Coronary artery (tissue), 2 donors: ENCODE measurements around the gene PKNOX2.

Experiments
- DNase-seq: peaks from one replicate; pipeline ENCODE4 v3.0.0-alpha.2; 2017; ENCODE audit warnings: low spot score
- H3K27ac ChIP-seq, 2 donors: fragments of 200-600 bp; sonication (generic); one replicate each; pipeline ENCODE4 v1.5.1; 2016 to 2019
- H3K4me3 ChIP-seq: fragments of 200-600 bp; sonication (generic); 2 replicates; pipeline ENCODE4 v1.5.1; 2016; ENCODE audit warnings: mild to moderate bottlenecking, moderate library complexity
- CTCF ChIP-seq: fragments of 200-600 bp; sonication (generic); IDR thresholded peaks from one replicate; pipeline ENCODE4 v1.5.1; 2019; ENCODE audit warnings: antibody characterized with exemption

Gene PKNOX2

GRCh38 chr11:125258291-125259032 lies 93.9 kb downstream of the PKNOX2 start:
- peak overlapping the region in 1 of 2 donors; percentile 30 for H3K27ac ChIP-seq
- no peak overlapping the region for H3K4me3 ChIP-seq
- no peak for DNase-seq
- TF ChIP-seq CTCF, result no peak

- Histone ChIP-seq H3K27ac (no peak overlapping the region), H3K4me3 (no peak overlapping the region)
- DNase-seq, result no peak
- no peak for TF ChIP-seq CTCF
These were observed 97.0 kb downstream of the PKNOX2 start for GRCh38 chr11:125261588-125261987.

- peak overlapping the region in 1 of 2 donors; percentile 55 for H3K27ac ChIP-seq
- TF ChIP-seq CTCF, result no peak
- DNase-seq, result no peak
- no peak overlapping the region for H3K4me3 ChIP-seq
These were observed 97.8 kb downstream of the PKNOX2 start for GRCh38 chr11:125262194-125262829.

- H3K27ac ChIP-seq, result peak overlapping the region; percentile 55 to 73
- peak overlapping the region; percentile 61 for H3K4me3 ChIP-seq
- DNase-seq, result no peak
- no peak for TF ChIP-seq CTCF
These were observed 98.3 kb downstream of the PKNOX2 start for GRCh38 chr11:125262830-125263218.

- no peak for TF ChIP-seq CTCF
- H3K27ac ChIP-seq, result peak overlapping the region; percentile 55 to 73
- peak overlapping the region; percentile 61 for H3K4me3 ChIP-seq
- peak; percentile 87 for DNase-seq
These were observed 98.8 kb downstream of the PKNOX2 start for GRCh38 chr11:125263268-125263790.

- H3K4me3 ChIP-seq, result no peak overlapping the region
- H3K27ac ChIP-seq, result peak overlapping the region; percentile 55 to 73
- TF ChIP-seq CTCF, result no peak
- DNase-seq, result no peak
These were observed 99.8 kb downstream of the PKNOX2 start for GRCh38 chr11:125264100-125265022.
